A673 (cell line): ENCODE results near the gene RBCK1.

Source experiments
- EZH2 ChIP-seq: fragments of 200-600 bp; sonication (generic); IDR thresholded peaks from 2 replicates; pipeline ENCODE4 v1.6.1; 2017; ENCODE audit warnings: borderline replicate concordance, low read depth, mild to moderate bottlenecking, mixed read lengths, antibody characterized with exemption, low read length; ENCODE audit not compliant: poor library complexity, severe bottlenecking
- TF ChIP-seq, protein P1 (sequence below): fragments of 300-800, 200-600 bp; sonication (generic); conservative IDR thresholded peaks from 2 replicates; pipeline ENCODE4 v1.5.1; 2017; ENCODE audit warnings: low read depth, mild to moderate bottlenecking, antibody characterized with exemption, low read length, moderate library complexity, mixed read lengths

DNA sequence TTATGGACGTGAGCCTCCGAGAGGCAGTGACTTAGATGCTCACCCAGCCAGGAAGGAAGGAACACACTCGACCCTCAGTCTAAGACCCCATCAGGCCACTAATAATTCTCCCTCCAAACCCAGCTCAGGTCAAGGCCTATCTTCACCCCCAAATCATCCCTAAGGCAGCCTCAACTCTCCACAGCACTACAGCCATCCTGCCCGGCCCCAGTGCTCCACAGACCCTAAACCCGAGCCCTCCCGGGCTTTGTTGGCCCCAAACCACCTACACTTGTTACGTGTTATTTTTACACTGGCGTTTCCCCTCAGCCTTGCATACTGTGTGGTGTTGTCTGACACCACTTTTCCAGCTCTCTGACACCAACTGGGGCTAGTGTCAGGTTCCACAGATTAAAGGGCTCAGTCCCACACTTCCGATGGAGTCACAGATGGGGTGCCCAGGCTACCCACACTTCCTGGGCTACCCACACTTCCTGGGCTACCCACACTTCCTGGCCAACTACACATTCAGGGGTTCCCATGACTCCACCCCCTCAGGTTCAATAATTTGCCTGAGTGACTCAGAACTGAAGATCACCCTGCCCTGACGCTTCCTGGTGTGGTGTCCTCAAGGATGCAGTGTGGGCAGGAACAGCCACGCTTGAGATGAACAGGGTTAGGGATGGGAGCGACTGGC, 25.3 kb downstream of the RBCK1 start:
- TF ChIP-seq, protein P1, sequence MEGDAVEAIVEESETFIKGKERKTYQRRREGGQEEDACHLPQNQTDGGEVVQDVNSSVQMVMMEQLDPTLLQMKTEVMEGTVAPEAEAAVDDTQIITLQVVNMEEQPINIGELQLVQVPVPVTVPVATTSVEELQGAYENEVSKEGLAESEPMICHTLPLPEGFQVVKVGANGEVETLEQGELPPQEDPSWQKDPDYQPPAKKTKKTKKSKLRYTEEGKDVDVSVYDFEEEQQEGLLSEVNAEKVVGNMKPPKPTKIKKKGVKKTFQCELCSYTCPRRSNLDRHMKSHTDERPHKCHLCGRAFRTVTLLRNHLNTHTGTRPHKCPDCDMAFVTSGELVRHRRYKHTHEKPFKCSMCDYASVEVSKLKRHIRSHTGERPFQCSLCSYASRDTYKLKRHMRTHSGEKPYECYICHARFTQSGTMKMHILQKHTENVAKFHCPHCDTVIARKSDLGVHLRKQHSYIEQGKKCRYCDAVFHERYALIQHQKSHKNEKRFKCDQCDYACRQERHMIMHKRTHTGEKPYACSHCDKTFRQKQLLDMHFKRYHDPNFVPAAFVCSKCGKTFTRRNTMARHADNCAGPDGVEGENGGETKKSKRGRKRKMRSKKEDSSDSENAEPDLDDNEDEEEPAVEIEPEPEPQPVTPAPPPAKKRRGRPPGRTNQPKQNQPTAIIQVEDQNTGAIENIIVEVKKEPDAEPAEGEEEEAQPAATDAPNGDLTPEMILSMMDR, result no peak
- no peak for TF ChIP-seq EZH2
